K562 (cell line): ENCODE results near the gene PRSS22. TPM values are rescaled to one million over a fixed set of nuclear protein-coding genes. Genes with fewer than 3 reads are reported as not detected.
A peak's percentile ranks its signal among the peaks of the same experiment; 100 is the strongest.

Source experiments
- ATAC-seq: fragments of 200-7000 bp; cut with Tn5 transposase; 3 replicates; pipeline ENCODE4 v1.9.1; 2020; ENCODE audit warnings: moderate library complexity
- BruUV-seq: library from RNA; stranded (reverse); fragments of 400-500 nt; replicated peaks from 2 replicates; lab custom pipeline; 2021; lab: Mats Ljungman, UMichigan
- CTCF ChIA-PET: fragments of 300-600 bp; formaldehyde crosslinking; extraction: SDS; loops from one replicate; lab custom pipeline; 2021; ENCODE audit warnings: low intra/inter-chr PET ratio; lab: Yijun Ruan, JAX
- POLR2A ChIA-PET: fragments of 300-600, 350-650 bp; sonication (Branson Sonifier 250); formaldehyde crosslinking; extraction: SDS; loops from one replicate; lab custom pipeline; 2021; ENCODE audit warnings: antibody characterized with exemption, inconsistent platforms; lab: Yijun Ruan, JAX
- DNase-seq, 4 experiments: peaks; one replicate each; pipeline versions ENCODE4 v3.0.0 to v3.0.0-alpha.2; 2011 to 2018; ENCODE audit warnings: low spot score in 3 of 4, mixed read lengths in 3 of 4; ENCODE audit errors: extremely low read depth in 1 of 4
- FAIRE-seq: peaks from 2 replicates; lab custom pipeline; 2011; peaks lifted over from hg19 to GRCh38; lab: Jason Lieb, UNC
- H2AFZ ChIP-seq: 2 replicates; pipeline ENCODE4 v1.6.0; 2011; ENCODE audit warnings: low read depth, low read length, control low read depth, inconsistent platforms
- H3K27ac ChIP-seq: fragments of 200-600 bp; 3 replicates; pipeline ENCODE4 v1.8.0; 2011; ENCODE audit warnings: low read depth, mild to moderate bottlenecking, control low read depth, inconsistent platforms, low read length, moderate library complexity, mixed read lengths; ENCODE audit errors: extremely low read depth
- H3K27me3 ChIP-seq, 2 experiments: fragments of 300-600 bp in 1 of 2; 2 replicates in 1 of 2; 3 replicates in 1 of 2; pipeline versions ENCODE4 v1.6.0 to v1.8.0; 2011; ENCODE audit warnings: inconsistent platforms in 2 of 2, low read length in 2 of 2, mild to moderate bottlenecking in 1 of 2, mixed read lengths in 1 of 2, moderate library complexity in 1 of 2; ENCODE audit not compliant: control insufficient read depth in 2 of 2, insufficient read depth in 2 of 2
- H3K36me3 ChIP-seq: fragments of 300-600 bp; 3 replicates; pipeline ENCODE4 v1.8.0; 2011; ENCODE audit warnings: mild to moderate bottlenecking, low read length, inconsistent platforms; ENCODE audit not compliant: control insufficient read depth, insufficient read depth
- H3K4me1 ChIP-seq, 2 experiments: fragments of 200-600 bp in 1 of 2; replicated peaks in 1 of 2; 2 replicates in 1 of 2; 3 replicates in 1 of 2; pipeline versions ENCODE4 v1.5.1 to v1.8.0; 2011; ENCODE audit warnings: inconsistent platforms in 2 of 2, low read length in 2 of 2, mild to moderate bottlenecking in 1 of 2, mixed read lengths in 1 of 2, moderate library complexity in 1 of 2; ENCODE audit not compliant: control insufficient read depth in 2 of 2, insufficient read depth in 2 of 2
- H3K4me2 ChIP-seq: 2 replicates; pipeline ENCODE4 v1.6.1; 2011; ENCODE audit warnings: low read length, control low read depth, inconsistent platforms, mixed read lengths; ENCODE audit not compliant: insufficient read depth
- H3K4me3 ChIP-seq: fragments of 200-600 bp; sonication (generic), shearing (Covaris generic); 2 replicates; pipeline ENCODE4 v1.5.1; 2016; ENCODE audit warnings: control low read depth, inconsistent platforms
- H3K79me2 ChIP-seq: fragments of 200-600 bp; 3 replicates; pipeline ENCODE4 v1.8.0; 2011; ENCODE audit warnings: low read length, inconsistent platforms; ENCODE audit not compliant: control insufficient read depth, insufficient read depth
- H3K9ac ChIP-seq, 2 experiments: 2 replicates each; pipeline versions ENCODE4 v1.6.0 to v1.6.1; 2011; ENCODE audit warnings: low read depth in 2 of 2, low read length in 2 of 2, control low read depth in 1 of 2, inconsistent platforms in 1 of 2, mild to moderate bottlenecking in 1 of 2, mixed read lengths in 1 of 2; ENCODE audit not compliant: insufficient read depth in 1 of 2
- H3K9me1 ChIP-seq: one replicate; pipeline ENCODE4 v1.6.0; 2011; ENCODE audit warnings: inconsistent platforms, mild to moderate bottlenecking, low read length, moderate library complexity; ENCODE audit not compliant: control insufficient read depth, insufficient read depth
- H3K9me3 ChIP-seq: replicated peaks from 2 replicates; pipeline ENCODE4 v1.5.1; 2011; ENCODE audit warnings: low read depth, low read length, inconsistent platforms; ENCODE audit not compliant: control insufficient read depth, insufficient read depth
- H4K20me1 ChIP-seq: replicated peaks from 2 replicates; pipeline ENCODE4 v1.6.1; 2011; ENCODE audit warnings: low read length, inconsistent platforms, mixed read lengths; ENCODE audit not compliant: control insufficient read depth, insufficient read depth
- CTCF ChIP-seq, 3 experiments: IDR thresholded peaks in 2 of 3; conservative IDR thresholded peaks in 1 of 3; 2 replicates each; pipeline ENCODE4 v1.5.1; 2011 to 2012; ENCODE audit warnings: low read length in 3 of 3, mild to moderate bottlenecking in 3 of 3, control low read depth in 2 of 3, improper control_type of control experiment in 1 of 3, inconsistent platforms in 1 of 3, low read depth in 1 of 3, mixed read lengths in 1 of 3, moderate library complexity in 1 of 3; ENCODE audit not compliant: insufficient read depth in 2 of 3
- NFIC ChIP-seq: fragments of 450-650 bp; IDR thresholded peaks from 2 replicates; pipeline ENCODE4 v1.6.1; 2017; ENCODE audit warnings: mild to moderate bottlenecking, inconsistent platforms
- RBM15 ChIP-seq: fragments of 200-400 bp; formaldehyde crosslinking; IDR thresholded peaks from 2 replicates; pipeline ENCODE4 v1.6.1; 2018; ENCODE audit warnings: mild to moderate bottlenecking, low read length, moderate library complexity; ENCODE audit not compliant: insufficient read depth
- ZNF324 ChIP-seq: fragments of 250-450 bp; sonication (Bioruptor Pico); IDR thresholded peaks from 2 replicates; pipeline ENCODE4 v1.4.0; 2020; ENCODE audit warnings: mild to moderate bottlenecking
- ZNF79 ChIP-seq: fragments of 250-450 bp; sonication (Bioruptor Pico); IDR thresholded peaks from 2 replicates; pipeline ENCODE4 v1.4.0; 2020; ENCODE audit warnings: low read depth, mild to moderate bottlenecking, moderate library complexity
- WGBS: fragments of 100-300 bp; shearing (Covaris generic); methylation state at CpG from one replicate; pipeline ENCODE4 v1.1.6; 2016; ENCODE audit warnings: low coverage, mixed read lengths; ENCODE audit not compliant: insufficient coverage; ENCODE audit errors: missing lambda C conversion rate; 5-methylcytosine and 5-hydroxymethylcytosine counted together
- in situ Hi-C: fragments of 300-500 bp; cut with MboI; formaldehyde crosslinking; loops from 4 replicates; pipeline ENCODE4 v1.15.0; 2018; ENCODE audit warnings: inconsistent platforms, mixed read lengths
- intact Hi-C: fragments of 100-400 bp; cut with micrococcal nuclease; formaldehyde crosslinking; loops from 2 replicates; pipeline ENCODE4 v1.14.2; 2022
- polyA plus RNA-seq, 8 experiments: library from polyadenylated mRNA; depleted of rRNA in 4 of 8; stranded (reverse) in 5 of 8; unstranded in 3 of 8; fragments of >200 nt; fragmentation: Nextera tagmentation in 2 of 8; fragmentation: Illumina TruSeq in 1 of 8; extraction: Ambion mirVana in 2 of 8; extraction: Trizol in 1 of 8; gene quantifications; 2 replicates each; pipeline versions ENCODE4 v1.2.1 to v1.2.3, GENCODE V29; 2011 to 2014; ENCODE audit warnings: inconsistent platforms in 1 of 8, missing spikeins in 1 of 8
- total RNA-seq, 7 experiments: library from RNA; depleted of rRNA in 6 of 7; stranded (reverse); fragments of >200 nt in 6 of 7; fragmentation: Illumina TruSeq in 2 of 7; extraction: Trizol in 2 of 7; gene quantifications; 2 replicates each; pipeline versions ENCODE4 v1.2.1 to v1.2.3, GENCODE V29; 2011 to 2021; ENCODE audit warnings: low replicate concordance in 1 of 7

The PRSS22 gene
- total and polyA plus RNA-seq, 9 of the 15 experiments (the other 6 are each of a cell fraction or from before 2014, with no cell fraction given), result 0.13 to 0.42 TPM; not detected in 7

- DNase-seq (peak in 1 of 4 experiments; percentile 7), ATAC-seq (peak; percentile 36; the same call in 1 of the 3 replicates), FAIRE-seq (no peak)
- ChIA-PET POLR2A (no interaction called here), CTCF (no interaction called here)
- Histone ChIP-seq H3K4me2 (no peak overlapping the region), H3K9me3 (peaks cover 7% of the 10 kb centered on the region), H3K4me3 (no peak overlapping the region), H3K27me3 (peaks cover 0 to 28% of the 10 kb centered on the region in 2 experiments; a peak in 1 of 5 replicates), H3K4me1 (peaks cover 0 to 35% of the 10 kb centered on the region in 2 experiments; a peak in 3 of 5 replicates), H4K20me1 (no peaks in the 10 kb centered on the region), H3K9me1 (no peaks in the 10 kb centered on the region), H3K27ac (no peak overlapping the region), H3K79me2 (no peaks in the 10 kb centered on the region), H2AFZ (no peak overlapping the region), H3K36me3 (no peaks in the 10 kb centered on the region), H3K9ac (no peak overlapping the region)
- TF ChIP-seq CTCF (IDR thresholded peaks at IDR 0.05 in 2 of 3, conservative IDR thresholded peaks at IDR 0.05 in 1 of 3; ENCODE audit: insufficient read depth in 2 of 3, low read depth in 1 of 3, low read length in 3 of 3) (0 out of 6 replicates have a peak, but pooled peaks of 1 of the 3 experiments have one; percentile 17), RBM15 (no peak), ZNF324 (CRISPR knock-in tag) (no peak), NFIC (no peak), ZNF79 (CRISPR knock-in tag) (no peak)
- intact Hi-C loops (no loop called here), in situ Hi-C loops (no loop called here)
- 3% methylated on average over 17 of the region's 23 CpGs for WGBS
- no TSS peak for BruUV-seq
Measured at GRCh38 chr16:2858245-2859025, 465 bp upstream of the PRSS22 start.
